Vagina (tissue), 2 donors: ENCODE data around the gene SLC19A1. TPM values are rescaled to one million over a fixed set of nuclear protein-coding genes. Genes with fewer than 3 reads are reported as not detected.

Experiments used
- DNase-seq, 2 donors: peaks; one replicate each; pipeline ENCODE4 v3.0.0-alpha.2; 2017; ENCODE audit errors: extremely low spot score in 2 of 2
- H3K27ac ChIP-seq: fragments of 200-600 bp; sonication (generic); one replicate; pipeline ENCODE4 v1.5.1; 2019
- H3K27me3 ChIP-seq: fragments of 200-600 bp; sonication (generic); one replicate; pipeline ENCODE4 v1.5.1; 2019
- H3K36me3 ChIP-seq, 2 donors: fragments of 200-600 bp; sonication (generic); one replicate each; pipeline ENCODE4 v1.5.1; 2017 to 2019
- H3K4me1 ChIP-seq: fragments of 200-600 bp; sonication (generic); one replicate; pipeline ENCODE4 v1.5.1; 2019
- H3K4me3 ChIP-seq, 2 donors: fragments of 200-600 bp; sonication (generic); 1 replicate in 1 of 2; 2 replicates in 1 of 2; pipeline ENCODE4 v1.5.1; 2016 to 2019
- H3K9me3 ChIP-seq: fragments of 200-600 bp; sonication (generic); one replicate; pipeline ENCODE4 v1.5.1; 2019
- POLR2A ChIP-seq, 2 donors: fragments of 450-650 bp; IDR thresholded peaks; one replicate each; pipeline ENCODE4 v1.6.1; 2017; ENCODE audit warnings: antibody characterized with exemption in 2 of 2, mild to moderate bottlenecking in 2 of 2, moderate library complexity in 2 of 2
- POLR2AphosphoS5 ChIP-seq, 2 donors: sonication (generic); formaldehyde crosslinking; IDR thresholded peaks; one replicate each; pipeline ENCODE4 v1.9.0; 2017; ENCODE audit warnings: antibody characterized with exemption in 2 of 2, mild to moderate bottlenecking in 2 of 2, low read depth in 1 of 2; ENCODE audit not compliant: insufficient read depth in 1 of 2
- intact Hi-C: fragments of 100-400 bp; cut with DNase I; formaldehyde crosslinking; loops from one replicate; pipeline ENCODE4 v1.15.1; 2023
- total RNA-seq: library from RNA; depleted of rRNA; stranded (reverse); fragments of >200 nt; gene quantifications from one replicate; pipeline ENCODE4 v1.2.3, GENCODE V29; 2016
- TF ChIP-seq, protein P1 (sequence below), 3 experiments: fragments of 450-650 bp in 2 of 3; fragments of 200-600 bp in 1 of 3; sonication (generic) in 1 of 3; IDR thresholded peaks; one replicate each; pipeline ENCODE4 v1.5.1; 2017 to 2019; ENCODE audit warnings: antibody characterized with exemption in 3 of 3, mild to moderate bottlenecking in 2 of 3, moderate library complexity in 2 of 3

SLC19A1 gene
- total RNA-seq, 1 donor from 2014 or later, result 4.9 TPM

- DNase-seq, result peak in 1 of 2 donors; percentile 82
- TF ChIP-seq POLR2AphosphoS5 (IDR thresholded peaks at IDR 0.05; ENCODE audit: insufficient read depth in 1 of 2, low read depth in 1 of 2) (no peak), POLR2A (IDR thresholded peaks at IDR 0.05) (no peak)
- TF ChIP-seq, protein P1, sequence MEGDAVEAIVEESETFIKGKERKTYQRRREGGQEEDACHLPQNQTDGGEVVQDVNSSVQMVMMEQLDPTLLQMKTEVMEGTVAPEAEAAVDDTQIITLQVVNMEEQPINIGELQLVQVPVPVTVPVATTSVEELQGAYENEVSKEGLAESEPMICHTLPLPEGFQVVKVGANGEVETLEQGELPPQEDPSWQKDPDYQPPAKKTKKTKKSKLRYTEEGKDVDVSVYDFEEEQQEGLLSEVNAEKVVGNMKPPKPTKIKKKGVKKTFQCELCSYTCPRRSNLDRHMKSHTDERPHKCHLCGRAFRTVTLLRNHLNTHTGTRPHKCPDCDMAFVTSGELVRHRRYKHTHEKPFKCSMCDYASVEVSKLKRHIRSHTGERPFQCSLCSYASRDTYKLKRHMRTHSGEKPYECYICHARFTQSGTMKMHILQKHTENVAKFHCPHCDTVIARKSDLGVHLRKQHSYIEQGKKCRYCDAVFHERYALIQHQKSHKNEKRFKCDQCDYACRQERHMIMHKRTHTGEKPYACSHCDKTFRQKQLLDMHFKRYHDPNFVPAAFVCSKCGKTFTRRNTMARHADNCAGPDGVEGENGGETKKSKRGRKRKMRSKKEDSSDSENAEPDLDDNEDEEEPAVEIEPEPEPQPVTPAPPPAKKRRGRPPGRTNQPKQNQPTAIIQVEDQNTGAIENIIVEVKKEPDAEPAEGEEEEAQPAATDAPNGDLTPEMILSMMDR (IDR thresholded peaks at IDR 0.05), result no peak
- Histone ChIP-seq H3K27me3 (no peaks in the 10 kb centered on the region), H3K4me3 (no peak overlapping the region), H3K9me3 (no peaks in the 10 kb centered on the region), H3K27ac (no peak overlapping the region), H3K4me1 (peaks cover 15% of the 10 kb centered on the region), H3K36me3 (no peaks in the 10 kb centered on the region)
- intact Hi-C loops, result no loop called here
These were observed 2.2 kb downstream of the SLC19A1 start for GRCh38 chr21:45539796-45540600.

DNA sequence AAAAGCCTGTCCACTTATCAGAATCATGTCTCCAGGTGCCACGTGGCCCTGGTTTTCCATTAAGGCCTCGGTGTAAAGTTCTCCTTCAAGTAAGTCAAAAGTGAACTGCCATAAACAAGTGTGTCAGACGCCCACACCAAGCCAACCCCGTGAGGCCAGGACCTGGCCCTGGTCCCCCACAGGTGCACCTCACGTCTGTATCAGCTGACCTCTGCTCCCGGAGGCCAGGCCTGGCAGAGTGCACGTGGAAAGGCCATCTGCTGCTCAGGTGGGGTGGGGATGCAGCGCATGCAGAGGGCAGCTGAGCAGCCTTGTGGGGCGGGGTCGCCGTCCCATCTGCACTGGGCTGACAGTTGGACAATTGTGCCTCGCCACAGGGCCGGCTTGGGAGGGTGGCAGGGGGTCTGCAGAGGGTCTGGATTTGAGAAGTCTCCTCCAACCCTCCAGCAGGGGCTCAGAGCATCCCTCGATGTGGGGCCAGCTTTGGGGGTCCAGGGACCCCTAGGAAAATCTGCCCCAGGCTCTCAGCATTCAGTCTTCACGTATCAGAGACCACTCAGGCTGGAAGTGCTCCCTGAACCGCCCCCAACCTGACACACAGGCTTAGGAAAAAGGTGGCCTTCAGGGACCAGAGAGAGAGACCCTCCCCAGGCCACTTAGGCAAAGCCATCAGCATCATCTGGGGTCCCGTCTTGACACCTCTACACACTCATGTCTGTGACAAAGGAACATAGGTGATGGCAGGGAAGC lies 3.0 kb downstream of the SLC19A1 start:
- H3K27me3 ChIP-seq, result no peaks in the 10 kb centered on the region
- intact Hi-C loops, result no loop called here
- TF ChIP-seq POLR2AphosphoS5 (IDR thresholded peaks at IDR 0.05; ENCODE audit: insufficient read depth in 1 of 2, low read depth in 1 of 2) (no peak), POLR2A (IDR thresholded peaks at IDR 0.05) (no peak)
- TF ChIP-seq, protein P1 (IDR thresholded peaks at IDR 0.05), result no peak
- no peaks in the 10 kb centered on the region for H3K36me3 ChIP-seq
- H3K9me3 ChIP-seq, result no peaks in the 10 kb centered on the region
- peaks cover 15% of the 10 kb centered on the region for H3K4me1 ChIP-seq
- no peak overlapping the region for H3K27ac ChIP-seq
- H3K4me3 ChIP-seq, result no peak overlapping the region
- DNase-seq, result no peak

GRCh38 chr21:45538381-45539045 lies 3.7 kb downstream of the SLC19A1 start:
- no peak for DNase-seq
- intact Hi-C loops, result no loop called here
- H3K27me3 ChIP-seq, result no peaks in the 10 kb centered on the region
- H3K4me3 ChIP-seq, result no peak overlapping the region
- peaks cover 15% of the 10 kb centered on the region for H3K4me1 ChIP-seq
- no peaks in the 10 kb centered on the region for H3K36me3 ChIP-seq
- no peak for TF ChIP-seq POLR2A (IDR thresholded peaks at IDR 0.05)
- TF ChIP-seq POLR2AphosphoS5 (IDR thresholded peaks at IDR 0.05; ENCODE audit: insufficient read depth in 1 of 2, low read depth in 1 of 2), result no peak
- TF ChIP-seq, protein P1 (IDR thresholded peaks at IDR 0.05), result no peak
- no peak overlapping the region for H3K27ac ChIP-seq
- H3K9me3 ChIP-seq, result no peaks in the 10 kb centered on the region

DNA sequence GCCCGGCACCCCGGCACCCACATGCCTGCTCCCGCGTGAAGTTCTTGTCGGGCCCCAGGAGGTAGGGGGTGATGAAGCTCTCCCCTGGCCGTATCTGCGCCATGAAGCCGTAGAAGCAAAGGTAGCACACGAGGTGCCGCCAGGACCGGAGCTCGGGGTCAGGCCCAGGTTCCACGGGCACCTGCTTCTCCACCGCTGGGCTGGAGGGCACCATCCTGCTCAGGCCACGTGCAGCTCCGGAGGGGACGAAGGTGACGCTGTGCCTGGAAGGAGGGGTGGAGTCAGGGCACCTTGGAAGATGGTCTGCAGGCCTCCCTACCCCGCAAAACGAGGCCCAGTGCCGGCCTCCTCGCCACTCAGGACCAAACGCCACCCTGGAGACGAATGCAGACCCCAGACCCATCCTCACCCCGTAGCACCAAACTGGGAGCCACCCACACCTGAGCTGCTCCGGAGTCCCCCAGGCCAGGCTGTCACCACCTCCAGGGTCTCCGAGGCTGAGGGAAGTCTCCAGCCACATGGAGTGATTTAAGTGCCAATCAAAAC lies 4.4 kb downstream of the SLC19A1 start:
- intact Hi-C loops, result no loop called here
- H3K27ac ChIP-seq, result no peak overlapping the region
- H3K36me3 ChIP-seq, result no peaks in the 10 kb centered on the region
- TF ChIP-seq POLR2A (IDR thresholded peaks at IDR 0.05), result no peak
- no peak for TF ChIP-seq POLR2AphosphoS5 (IDR thresholded peaks at IDR 0.05; ENCODE audit: insufficient read depth in 1 of 2, low read depth in 1 of 2)
- TF ChIP-seq, protein P1 (IDR thresholded peaks at IDR 0.05), result no peak
- no peaks in the 10 kb centered on the region for H3K9me3 ChIP-seq
- no peak for DNase-seq
- peaks cover 8% of the 10 kb centered on the region for H3K4me1 ChIP-seq
- no peak overlapping the region for H3K4me3 ChIP-seq
- no peaks in the 10 kb centered on the region for H3K27me3 ChIP-seq
